Measurements from ENCODE around the gene PARP16.
A peak's percentile ranks its signal among the peaks of the same experiment; 100 is the strongest.

The PARP16 gene

DNA sequence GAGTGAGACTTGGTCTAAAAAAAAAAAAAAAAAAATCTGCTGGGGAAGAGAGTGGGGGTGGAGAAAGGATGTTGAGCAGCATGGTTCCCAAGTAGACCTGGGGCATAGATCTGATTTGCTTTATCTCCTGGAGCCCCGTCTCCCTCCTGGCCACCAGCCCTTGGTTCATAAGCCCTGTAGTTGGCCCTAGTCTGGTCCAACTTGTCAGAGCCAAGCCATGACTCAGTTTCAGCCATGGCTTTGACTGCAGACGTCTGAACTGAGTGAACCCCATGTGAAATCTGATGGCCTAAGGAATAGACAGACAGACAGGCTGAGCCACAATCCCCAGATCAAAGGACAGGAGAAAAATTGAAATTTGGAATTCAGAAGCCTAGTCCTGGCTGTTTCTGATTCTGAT is 73.4 kb downstream of the PARP16 start (continued):
- no peak for TF ChIP-seq ZFP37 (tag by site-specific recombination; IDR thresholded peaks at IDR 0.05)

DNA sequence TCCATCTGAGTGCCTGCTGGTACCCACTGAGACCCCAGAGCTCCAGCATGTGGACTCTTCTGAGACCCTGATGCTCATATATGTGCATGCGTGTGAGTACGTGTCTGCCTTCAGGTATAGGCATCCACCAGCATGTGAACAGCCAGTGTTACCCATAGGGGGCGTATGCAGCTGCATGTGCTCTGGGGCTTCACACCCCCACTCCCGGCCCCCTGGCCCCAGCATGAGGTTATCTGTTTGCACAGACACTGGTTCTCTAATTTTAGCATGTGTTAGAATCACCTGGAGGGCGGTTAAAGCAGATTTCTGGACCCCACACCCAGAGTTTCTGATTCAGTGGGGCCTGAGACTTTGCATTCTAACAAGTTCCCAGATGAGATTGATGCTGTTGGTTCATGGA is 74.6 kb downstream of the PARP16 start:
- POLR2A ChIA-PET = interaction anchor here (0.5 to 0.6 kb wide), 2 partner anchors 11 to 75 kb away, joined by 3 to 4 read pairs; partner anchors contain the start of gene PARP16
- H3K36me3 ChIP-seq (ENCODE audit: control insufficient read depth in 2 of 2, insufficient read depth in 1 of 2, low read length in 2 of 2) = no peaks in the 10 kb centered on the region
- TF ChIP-seq, protein P1, sequence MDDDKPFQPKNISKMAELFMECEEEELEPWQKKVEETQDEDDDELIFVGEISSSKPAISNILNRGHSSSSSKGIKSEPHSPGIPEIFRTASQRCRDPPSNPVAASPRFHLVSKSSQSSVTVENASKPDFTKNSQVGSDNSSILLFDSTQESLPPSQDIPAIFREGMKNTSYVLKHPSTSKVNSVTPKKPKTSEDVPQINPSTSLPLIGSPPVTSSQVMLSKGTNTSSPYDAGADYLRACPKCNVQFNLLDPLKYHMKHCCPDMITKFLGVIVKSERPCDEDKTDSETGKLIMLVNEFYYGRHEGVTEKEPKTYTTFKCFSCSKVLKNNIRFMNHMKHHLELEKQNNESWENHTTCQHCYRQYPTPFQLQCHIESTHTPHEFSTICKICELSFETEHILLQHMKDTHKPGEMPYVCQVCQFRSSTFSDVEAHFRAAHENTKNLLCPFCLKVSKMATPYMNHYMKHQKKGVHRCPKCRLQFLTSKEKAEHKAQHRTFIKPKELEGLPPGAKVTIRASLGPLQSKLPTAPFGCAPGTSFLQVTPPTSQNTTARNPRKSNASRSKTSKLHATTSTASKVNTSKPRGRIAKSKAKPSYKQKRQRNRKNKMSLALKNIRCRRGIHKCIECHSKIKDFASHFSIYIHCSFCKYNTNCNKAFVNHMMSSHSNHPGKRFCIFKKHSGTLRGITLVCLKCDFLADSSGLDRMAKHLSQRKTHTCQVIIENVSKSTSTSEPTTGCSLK (tag by site-specific recombination; IDR thresholded peaks at IDR 0.05) = no peak
- TF ChIP-seq ZNF112 (tag by site-specific recombination; IDR thresholded peaks at IDR 0.05) = no peak
- TF ChIP-seq ZNF2 (tag by site-specific recombination; IDR thresholded peaks at IDR 0.05) = peak; percentile 40; the same call in 1 of the 2 replicates
- no peak for TF ChIP-seq ZNF624 (tag by site-specific recombination; IDR thresholded peaks at IDR 0.05)
- TF ChIP-seq ZNF660 (tag by site-specific recombination; IDR thresholded peaks at IDR 0.05) = 0 out of 2 replicates have a peak, but pooled peaks have one; percentile 13

DNA sequence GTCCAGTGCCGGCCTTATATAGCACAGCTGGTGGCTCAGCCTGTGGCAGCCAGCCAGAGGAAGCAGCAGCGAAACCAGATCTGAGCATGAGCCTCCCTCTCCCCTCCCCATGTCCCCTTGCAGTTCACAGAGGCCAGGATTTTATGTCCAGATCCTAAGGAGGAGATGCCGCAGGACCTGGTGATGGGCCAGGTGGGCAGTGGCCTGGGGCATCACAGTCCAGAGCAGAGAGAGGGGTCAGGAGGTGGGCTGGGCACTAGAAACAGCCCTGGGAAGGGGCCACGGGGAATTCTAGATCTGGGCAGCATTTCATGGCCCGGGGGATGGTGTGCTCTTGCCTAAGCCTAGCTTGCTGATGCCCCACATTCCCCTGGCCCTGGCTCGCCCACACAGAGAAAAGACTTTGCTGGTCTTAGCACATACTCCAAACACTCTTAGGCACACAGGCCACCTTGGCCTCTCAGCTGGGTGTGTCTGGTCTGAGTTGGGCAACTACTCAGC is 75.2 kb downstream of the PARP16 start:
- H3K4me1 ChIP-seq (ENCODE audit: control insufficient read depth, insufficient read depth, low read length) = no peaks in the 10 kb centered on the region
- H3K9me3 ChIP-seq (ENCODE audit: control insufficient read depth, insufficient read depth, low read depth, low read length) = no peaks in the 10 kb centered on the region
- H3K36me3 ChIP-seq (ENCODE audit: control insufficient read depth in 2 of 2, insufficient read depth in 1 of 2, low read length in 2 of 2) = no peaks in the 10 kb centered on the region
- H3K4me3 ChIP-seq (ENCODE audit: low read depth, low read length) = no peak overlapping the region
- H3K27ac ChIP-seq (ENCODE audit: extremely low read depth, low read depth, low read length) = no peak overlapping the region
- CTCF ChIA-PET = interaction anchor here (0.6 to 2.1 kb wide), 11 partner anchors 9 to 125 kb away, joined by 3 to 8 read pairs (median 3); no protein-coding TSS in a partner anchor
- POLR2A ChIA-PET = interaction anchor here (0.9 kb wide), 1 partner anchor 75 kb away, joined by 3 read pairs; the partner anchor contains the start of gene PARP16
- TF ChIP-seq ZNF274 (IDR thresholded peaks at IDR 0.05; ENCODE audit: low read length) (no peak), ZNF274 (tag by site-specific recombination; IDR thresholded peaks at IDR 0.05; ENCODE audit: borderline replicate concordance) (no peak), ZFHX2 (tag by site-specific recombination; conservative IDR thresholded peaks at IDR 0.05) (peak; percentile 48), EGR2 (tag by site-specific recombination; IDR thresholded peaks at IDR 0.05; ENCODE audit: low read depth) (0 out of 2 replicates have a peak, but pooled peaks have one; percentile 11), ZBTB17 (tag by site-specific recombination; IDR thresholded peaks at IDR 0.05) (peak; percentile 54; the same call in 1 of the 2 replicates), ZNF341 (tag by site-specific recombination; IDR thresholded peaks at IDR 0.05; ENCODE audit: low read depth) (peak; percentile 75)
- TF ChIP-seq, protein P2, sequence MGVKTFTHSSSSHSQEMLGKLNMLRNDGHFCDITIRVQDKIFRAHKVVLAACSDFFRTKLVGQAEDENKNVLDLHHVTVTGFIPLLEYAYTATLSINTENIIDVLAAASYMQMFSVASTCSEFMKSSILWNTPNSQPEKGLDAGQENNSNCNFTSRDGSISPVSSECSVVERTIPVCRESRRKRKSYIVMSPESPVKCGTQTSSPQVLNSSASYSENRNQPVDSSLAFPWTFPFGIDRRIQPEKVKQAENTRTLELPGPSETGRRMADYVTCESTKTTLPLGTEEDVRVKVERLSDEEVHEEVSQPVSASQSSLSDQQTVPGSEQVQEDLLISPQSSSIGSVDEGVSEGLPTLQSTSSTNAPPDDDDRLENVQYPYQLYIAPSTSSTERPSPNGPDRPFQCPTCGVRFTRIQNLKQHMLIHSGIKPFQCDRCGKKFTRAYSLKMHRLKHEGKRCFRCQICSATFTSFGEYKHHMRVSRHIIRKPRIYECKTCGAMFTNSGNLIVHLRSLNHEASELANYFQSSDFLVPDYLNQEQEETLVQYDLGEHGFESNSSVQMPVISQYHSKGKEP (tag by site-specific recombination; IDR thresholded peaks at IDR 0.05) = no peak
- TF ChIP-seq, protein P3, sequence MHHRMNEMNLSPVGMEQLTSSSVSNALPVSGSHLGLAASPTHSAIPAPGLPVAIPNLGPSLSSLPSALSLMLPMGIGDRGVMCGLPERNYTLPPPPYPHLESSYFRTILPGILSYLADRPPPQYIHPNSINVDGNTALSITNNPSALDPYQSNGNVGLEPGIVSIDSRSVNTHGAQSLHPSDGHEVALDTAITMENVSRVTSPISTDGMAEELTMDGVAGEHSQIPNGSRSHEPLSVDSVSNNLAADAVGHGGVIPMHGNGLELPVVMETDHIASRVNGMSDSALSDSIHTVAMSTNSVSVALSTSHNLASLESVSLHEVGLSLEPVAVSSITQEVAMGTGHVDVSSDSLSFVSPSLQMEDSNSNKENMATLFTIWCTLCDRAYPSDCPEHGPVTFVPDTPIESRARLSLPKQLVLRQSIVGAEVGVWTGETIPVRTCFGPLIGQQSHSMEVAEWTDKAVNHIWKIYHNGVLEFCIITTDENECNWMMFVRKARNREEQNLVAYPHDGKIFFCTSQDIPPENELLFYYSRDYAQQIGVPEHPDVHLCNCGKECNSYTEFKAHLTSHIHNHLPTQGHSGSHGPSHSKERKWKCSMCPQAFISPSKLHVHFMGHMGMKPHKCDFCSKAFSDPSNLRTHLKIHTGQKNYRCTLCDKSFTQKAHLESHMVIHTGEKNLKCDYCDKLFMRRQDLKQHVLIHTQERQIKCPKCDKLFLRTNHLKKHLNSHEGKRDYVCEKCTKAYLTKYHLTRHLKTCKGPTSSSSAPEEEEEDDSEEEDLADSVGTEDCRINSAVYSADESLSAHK (tag by site-specific recombination; IDR thresholded peaks at IDR 0.05) = peak; percentile 49; the same call in 1 of the 2 replicates
- TF ChIP-seq, protein P4, sequence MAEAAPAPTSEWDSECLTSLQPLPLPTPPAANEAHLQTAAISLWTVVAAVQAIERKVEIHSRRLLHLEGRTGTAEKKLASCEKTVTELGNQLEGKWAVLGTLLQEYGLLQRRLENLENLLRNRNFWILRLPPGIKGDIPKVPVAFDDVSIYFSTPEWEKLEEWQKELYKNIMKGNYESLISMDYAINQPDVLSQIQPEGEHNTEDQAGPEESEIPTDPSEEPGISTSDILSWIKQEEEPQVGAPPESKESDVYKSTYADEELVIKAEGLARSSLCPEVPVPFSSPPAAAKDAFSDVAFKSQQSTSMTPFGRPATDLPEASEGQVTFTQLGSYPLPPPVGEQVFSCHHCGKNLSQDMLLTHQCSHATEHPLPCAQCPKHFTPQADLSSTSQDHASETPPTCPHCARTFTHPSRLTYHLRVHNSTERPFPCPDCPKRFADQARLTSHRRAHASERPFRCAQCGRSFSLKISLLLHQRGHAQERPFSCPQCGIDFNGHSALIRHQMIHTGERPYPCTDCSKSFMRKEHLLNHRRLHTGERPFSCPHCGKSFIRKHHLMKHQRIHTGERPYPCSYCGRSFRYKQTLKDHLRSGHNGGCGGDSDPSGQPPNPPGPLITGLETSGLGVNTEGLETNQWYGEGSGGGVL (tag by site-specific recombination; IDR thresholded peaks at IDR 0.05) = 0 out of 2 replicates have a peak, but pooled peaks have one; percentile 27
- TF ChIP-seq, protein P5, sequence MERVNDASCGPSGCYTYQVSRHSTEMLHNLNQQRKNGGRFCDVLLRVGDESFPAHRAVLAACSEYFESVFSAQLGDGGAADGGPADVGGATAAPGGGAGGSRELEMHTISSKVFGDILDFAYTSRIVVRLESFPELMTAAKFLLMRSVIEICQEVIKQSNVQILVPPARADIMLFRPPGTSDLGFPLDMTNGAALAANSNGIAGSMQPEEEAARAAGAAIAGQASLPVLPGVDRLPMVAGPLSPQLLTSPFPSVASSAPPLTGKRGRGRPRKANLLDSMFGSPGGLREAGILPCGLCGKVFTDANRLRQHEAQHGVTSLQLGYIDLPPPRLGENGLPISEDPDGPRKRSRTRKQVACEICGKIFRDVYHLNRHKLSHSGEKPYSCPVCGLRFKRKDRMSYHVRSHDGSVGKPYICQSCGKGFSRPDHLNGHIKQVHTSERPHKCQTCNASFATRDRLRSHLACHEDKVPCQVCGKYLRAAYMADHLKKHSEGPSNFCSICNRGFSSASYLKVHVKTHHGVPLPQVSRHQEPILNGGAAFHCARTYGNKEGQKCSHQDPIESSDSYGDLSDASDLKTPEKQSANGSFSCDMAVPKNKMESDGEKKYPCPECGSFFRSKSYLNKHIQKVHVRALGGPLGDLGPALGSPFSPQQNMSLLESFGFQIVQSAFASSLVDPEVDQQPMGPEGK (tag by site-specific recombination; IDR thresholded peaks at IDR 0.05) = 0 out of 2 replicates have a peak, but pooled peaks have one; percentile 32

More for the DNA sequence above, 74.6 kb downstream of the PARP16 start:
- H3K4me3 ChIP-seq (ENCODE audit: low read depth, low read length) = no peak overlapping the region
- no peaks in the 10 kb centered on the region for H3K9me3 ChIP-seq (ENCODE audit: control insufficient read depth, insufficient read depth, low read depth, low read length)
- CTCF ChIA-PET = interaction anchor here (0.6 to 2.1 kb wide), 10 partner anchors 9 to 813 kb away, joined by 3 to 8 read pairs (median 3); no protein-coding TSS in a partner anchor
- H3K27ac ChIP-seq (ENCODE audit: extremely low read depth, low read depth, low read length) = no peak overlapping the region
- no peaks in the 10 kb centered on the region for H3K4me1 ChIP-seq (ENCODE audit: control insufficient read depth, insufficient read depth, low read length)
